Ishikawa (cell line): ENCODE measurements around the gene NPHP4.

Source experiments
- CREB1 ChIP-seq: IDR thresholded peaks from 2 replicates; pipeline ENCODE4 v1.6.1; 2012; ENCODE audit warnings: low read depth
- EGR1 ChIP-seq: IDR thresholded peaks from 2 replicates; pipeline ENCODE4 v1.6.1; 2012
- EP300 ChIP-seq: IDR thresholded peaks from 2 replicates; pipeline ENCODE4 v1.6.1; 2012; ENCODE audit warnings: borderline replicate concordance
- MAX ChIP-seq: IDR thresholded peaks from 2 replicates; pipeline ENCODE4 v1.6.1; 2012
- RAD21 ChIP-seq: IDR thresholded peaks from 2 replicates; pipeline ENCODE4 v1.6.1; 2012; ENCODE audit warnings: low read depth
- REST ChIP-seq: IDR thresholded peaks from 2 replicates; pipeline ENCODE4 v1.6.1; 2012; ENCODE audit warnings: low read depth, mild to moderate bottlenecking
- USF1 ChIP-seq: IDR thresholded peaks from 2 replicates; pipeline ENCODE4 v1.6.1; 2012
- YY1 ChIP-seq: IDR thresholded peaks from 2 replicates; pipeline ENCODE4 v1.6.1; 2012; ENCODE audit warnings: low read depth
- ZBTB7A ChIP-seq: IDR thresholded peaks from 2 replicates; pipeline ENCODE4 v1.6.1; 2012; ENCODE audit warnings: low read depth

- TF ChIP-seq RAD21, result no peak
- no peak for TF ChIP-seq EP300
- no peak for TF ChIP-seq YY1
- TF ChIP-seq REST, result no peak
- no peak for TF ChIP-seq ZBTB7A
- no peak for TF ChIP-seq MAX
- no peak for TF ChIP-seq USF1
- TF ChIP-seq CREB1, result no peak
- no peak for TF ChIP-seq EGR1
Measured at GRCh38 chr1:5903031-5903430, 89.2 kb downstream of the NPHP4 start.
